Measurements from ENCODE around the gene HSDL2. TPM values are rescaled to one million over a fixed set of nuclear protein-coding genes. Genes with fewer than 3 reads are reported as not detected.
A peak's percentile ranks its signal among the peaks of the same experiment; 100 is the strongest.
"Not testable (repeated sequence)": the region's sequence is repeated elsewhere in the genome, so short reads cannot be mapped to it uniquely, and the experiment has no call there.

HSDL2 gene
- 22.9 and 30.9 TPM in 2 replicates for total RNA-seq

- no peak for DNase-seq (ENCODE audit: low read depth, low spot score)
Measured at GRCh38 chr9:112380102-112380824, at the start of gene HSDL2. Gene HSDL2 (plus strand): TSS chr9:112380108. CDS start chr9:112380164, 56 bp downstream.

- no peak for DNase-seq (ENCODE audit: low read depth, low spot score)
Measured at GRCh38 chr9:112331674-112331952, 48.3 kb upstream of the HSDL2 start.

DNA sequence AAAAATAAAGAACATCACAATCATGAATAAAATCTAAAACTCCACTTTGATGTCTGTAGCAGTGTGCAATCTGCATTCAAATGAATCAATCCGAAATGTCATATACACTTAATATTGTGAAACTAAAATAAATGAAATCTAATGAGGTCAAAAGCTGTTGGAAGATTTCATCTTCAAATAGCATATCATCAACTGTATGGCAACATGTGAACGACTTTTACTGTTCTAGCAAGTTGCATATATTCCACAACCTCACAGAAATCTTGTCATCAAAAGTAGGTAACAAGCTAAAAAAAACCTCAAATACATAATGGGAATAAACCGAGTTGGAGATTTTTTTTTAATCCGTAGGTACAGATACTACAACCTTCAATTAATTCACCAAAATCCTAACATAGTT lies 47.7 kb upstream of the HSDL2 start:
- no peak for DNase-seq (ENCODE audit: low read depth, low spot score)

- DNase-seq (ENCODE audit: low read depth, low spot score) = no peak
Measured at GRCh38 chr9:112332674-112332976, 47.3 kb upstream of the HSDL2 start.

- peak; percentile 19 for DNase-seq (ENCODE audit: low read depth, low spot score)
Measured at GRCh38 chr9:112332977-112333638, 46.8 kb upstream of the HSDL2 start, which contains the start of gene PTBP3. Gene PTBP3 (minus strand): TSS chr9:112333619. CDS start chr9:112297865, 35,754 bp downstream.

DNA sequence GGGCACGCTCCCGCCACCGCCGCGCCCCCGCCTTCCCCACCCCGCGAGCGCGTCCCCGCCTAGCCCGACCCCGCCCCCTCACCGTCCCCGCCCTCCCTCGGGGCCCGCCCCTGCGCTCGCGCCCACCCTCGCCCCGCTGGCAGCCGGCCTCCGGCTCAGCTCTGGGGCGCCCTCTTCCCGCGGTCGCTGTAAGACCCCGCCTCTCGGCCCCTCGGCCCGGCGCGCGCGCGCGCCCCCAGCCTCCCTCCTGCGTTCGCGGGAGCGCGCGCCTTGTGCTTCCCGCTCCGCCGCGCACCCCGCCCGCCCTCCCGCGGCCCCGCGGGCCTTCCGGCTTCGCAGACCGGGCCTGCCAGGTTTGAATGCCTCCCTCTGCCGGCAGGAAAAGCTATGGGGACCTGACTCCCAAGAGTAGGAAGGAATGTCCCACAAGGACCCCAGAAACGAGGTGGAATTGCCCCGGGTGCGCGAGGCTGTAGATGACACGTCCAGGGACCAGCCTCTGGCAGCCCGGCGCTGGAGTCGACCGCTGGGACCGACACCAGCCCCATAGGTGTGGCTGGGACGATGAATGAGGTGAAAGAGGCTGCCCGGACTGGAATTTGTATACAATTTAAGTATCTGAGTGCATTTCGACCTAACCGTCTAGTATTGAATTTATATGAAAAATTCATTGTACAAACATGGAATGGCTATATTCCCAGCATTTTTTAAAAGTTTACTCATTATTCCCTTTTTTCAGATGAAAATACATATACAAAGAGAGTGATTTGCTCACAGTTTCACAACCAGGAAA lies 46.1 kb upstream of the HSDL2 start:
- DNase-seq (ENCODE audit: low read depth, low spot score) = peak; percentile 83

DNA sequence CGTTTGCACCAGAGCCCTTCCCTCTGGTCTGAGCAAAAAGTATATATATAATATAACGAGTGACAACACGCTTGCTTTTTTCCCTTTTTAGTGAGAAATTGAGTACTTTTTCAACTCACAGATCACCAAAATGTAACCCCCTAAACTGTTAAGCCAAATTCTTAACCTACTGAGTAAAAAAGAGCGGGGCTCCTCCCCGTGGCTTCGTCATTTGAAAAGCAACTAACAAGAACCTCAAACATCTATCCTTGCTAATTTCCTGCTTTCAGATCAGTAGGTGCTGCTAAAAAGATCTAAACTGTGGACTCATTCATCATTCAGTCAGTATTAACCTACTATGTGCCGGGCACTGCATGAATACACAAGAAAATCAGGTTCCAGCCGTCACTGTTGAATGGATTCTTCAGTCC lies 45.5 kb upstream of the HSDL2 start:
- DNase-seq (ENCODE audit: low read depth, low spot score) = no peak

DNA sequence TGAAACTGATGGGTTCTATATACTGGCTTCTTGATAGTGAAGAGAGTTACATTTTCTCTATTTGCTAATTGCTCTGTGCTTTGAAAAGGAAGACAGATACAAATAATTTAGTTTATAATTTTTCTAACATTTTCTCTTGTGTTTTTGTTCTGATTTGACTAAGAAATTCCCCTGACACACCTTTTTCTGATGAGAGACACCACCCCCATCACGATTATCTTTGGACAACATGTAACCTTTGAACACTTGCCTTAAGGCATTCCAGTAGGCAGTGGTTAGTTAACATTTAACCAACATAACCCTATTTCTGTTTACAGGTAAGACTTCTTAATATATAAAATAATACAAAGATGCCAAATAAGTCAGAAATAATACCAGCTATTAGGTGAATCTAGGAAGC lies 42.4 kb upstream of the HSDL2 start:
- no peak for DNase-seq (ENCODE audit: low read depth, low spot score)

DNA sequence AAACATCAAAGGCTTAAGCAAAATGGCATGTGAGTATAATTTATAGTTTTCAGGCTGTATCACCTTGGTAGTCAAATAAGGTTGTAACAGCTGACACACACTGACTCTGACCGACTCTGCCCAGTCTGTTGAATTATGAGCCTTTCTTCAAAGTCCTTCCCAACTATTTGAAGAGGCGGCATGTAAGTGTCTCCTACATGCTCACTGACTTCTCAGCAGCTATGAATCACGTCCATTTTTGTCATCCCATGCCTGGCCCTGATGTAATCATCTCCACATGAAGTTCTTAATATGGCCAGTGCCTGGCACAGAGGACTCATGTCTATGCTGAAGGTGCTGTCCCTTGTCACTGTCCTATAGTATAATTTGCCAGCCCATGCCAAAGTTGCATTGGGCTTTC lies 41.3 kb upstream of the HSDL2 start:
- no peak for DNase-seq (ENCODE audit: low read depth, low spot score)

DNA sequence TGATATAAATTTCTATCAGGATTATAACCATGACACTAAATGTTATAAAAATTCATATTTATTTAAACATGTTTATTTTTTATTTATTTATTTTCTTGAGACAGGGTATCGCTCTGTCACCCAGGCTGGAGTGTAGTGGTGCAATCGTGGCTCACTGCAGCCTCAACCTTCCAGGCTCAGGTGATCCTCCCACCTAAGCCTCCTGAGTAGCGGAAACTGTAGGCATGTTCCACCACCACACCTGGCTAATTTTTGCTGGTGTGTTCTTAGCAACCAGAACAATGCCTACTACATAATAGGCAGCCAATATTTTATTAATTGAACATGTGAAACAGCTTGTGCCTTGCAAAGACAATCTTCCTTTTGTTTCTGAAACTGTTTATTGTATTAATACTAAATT lies 40.0 kb upstream of the HSDL2 start:
- DNase-seq (ENCODE audit: low read depth, low spot score) = no peak

DNA sequence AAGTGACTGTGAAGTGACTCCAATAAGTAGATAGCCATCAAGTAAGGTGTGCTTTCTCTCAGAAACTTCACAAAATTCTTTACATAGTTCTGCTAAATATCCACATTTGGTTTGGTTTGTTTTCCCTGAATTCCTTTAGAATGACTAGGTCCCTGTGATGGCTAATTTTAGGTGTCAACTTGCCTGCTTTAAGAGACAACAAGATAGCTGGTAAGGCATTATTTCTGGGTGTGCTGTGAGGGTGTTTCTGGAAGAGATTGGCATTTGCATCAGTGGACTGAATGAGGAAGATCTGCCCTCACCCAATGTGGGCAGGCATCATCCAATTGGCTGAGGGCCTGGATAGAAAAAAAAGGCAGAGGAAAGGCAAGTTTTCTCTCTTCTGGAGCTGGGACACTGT lies 38.2 kb upstream of the HSDL2 start:
- no peak for DNase-seq (ENCODE audit: low read depth, low spot score)

- DNase-seq (ENCODE audit: low read depth, low spot score) = no peak
Measured at GRCh38 chr9:112348257-112349007, 31.5 kb upstream of the HSDL2 start.

DNA sequence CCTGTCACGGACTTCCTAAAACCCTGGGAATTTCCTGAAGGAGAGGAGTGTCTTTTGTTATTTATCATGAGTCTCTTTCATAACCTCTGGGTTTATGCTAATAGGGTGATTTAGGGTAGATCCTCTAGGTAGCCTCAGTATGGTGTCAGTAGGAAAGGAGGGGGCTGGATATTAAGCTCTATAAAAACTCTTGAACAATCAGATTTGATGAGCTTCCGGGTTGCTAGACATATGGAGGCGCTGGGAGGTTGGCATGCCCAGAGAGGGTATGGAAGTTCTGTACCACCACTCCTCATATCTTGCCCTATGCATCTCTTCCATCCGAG lies 30.9 kb upstream of the HSDL2 start:
- DNase-seq (ENCODE audit: low read depth, low spot score) = no peak

DNA sequence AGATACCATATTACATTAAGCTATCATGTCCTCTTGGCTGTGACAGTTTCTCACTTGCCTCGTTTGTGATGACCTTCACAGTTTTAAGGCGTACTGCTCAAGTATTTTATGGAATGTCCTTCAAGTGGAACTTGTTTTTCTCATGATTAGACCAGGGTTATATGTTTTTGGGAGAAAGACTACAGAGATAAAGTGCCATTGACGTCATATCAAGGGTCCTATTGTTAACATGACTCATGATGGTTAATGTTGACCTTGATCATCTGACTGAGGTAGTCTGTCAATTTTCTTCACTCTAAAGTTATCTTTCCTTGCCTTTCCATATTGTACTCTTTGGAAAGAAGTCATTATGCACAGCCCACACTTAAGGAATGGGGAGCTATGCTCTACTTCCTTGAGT lies 28.7 kb upstream of the HSDL2 start:
- DNase-seq (ENCODE audit: low read depth, low spot score) = no peak

DNA sequence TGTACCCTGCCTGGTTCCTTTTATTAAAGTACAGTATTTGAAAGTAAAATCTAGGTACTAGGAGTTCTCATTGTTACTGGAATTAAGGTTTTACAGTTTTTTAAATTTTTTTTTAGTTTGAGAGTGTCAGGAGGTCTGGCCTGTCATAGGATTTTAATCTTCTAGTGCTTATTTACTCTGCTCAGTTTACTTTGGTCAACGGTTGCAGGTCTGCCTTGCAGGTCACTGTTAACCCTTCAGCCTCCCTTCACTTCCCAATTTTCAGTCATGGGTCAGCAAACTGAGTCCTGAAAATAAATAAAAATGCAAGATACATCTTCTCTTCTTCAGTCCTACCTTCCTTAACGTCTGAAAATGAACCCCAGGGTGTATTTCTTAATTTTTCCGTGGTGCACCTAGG lies 27.7 kb upstream of the HSDL2 start:
- DNase-seq (ENCODE audit: low read depth, low spot score) = no peak

GRCh38 chr9:112354081-112354743 lies 25.7 kb upstream of the HSDL2 start:
- DNase-seq (ENCODE audit: low read depth, low spot score) = no peak

DNA sequence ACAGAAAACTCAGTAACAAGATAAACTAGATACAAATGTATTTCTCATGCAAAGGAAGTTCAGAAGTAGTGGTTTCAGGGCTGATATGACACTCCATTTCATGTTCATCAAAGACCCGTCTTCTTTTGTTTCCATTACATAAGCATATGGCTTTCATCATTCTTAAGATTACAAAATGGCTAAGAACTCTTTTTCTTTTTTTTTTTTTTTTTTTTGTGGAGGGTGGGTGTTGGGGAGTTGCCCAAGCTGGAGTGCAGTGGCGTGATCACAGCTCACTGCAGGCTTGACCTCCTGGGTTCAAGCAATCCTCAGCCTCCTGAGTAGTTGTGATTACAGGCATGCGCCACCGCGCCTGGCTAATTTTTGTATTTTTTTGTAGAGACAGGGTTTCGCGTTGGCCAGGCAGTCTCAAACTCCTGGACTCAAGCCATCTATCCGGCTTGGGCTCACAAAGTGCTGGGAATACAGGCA lies 24.4 kb upstream of the HSDL2 start:
- DNase-seq (ENCODE audit: low read depth, low spot score) = no peak

DNA sequence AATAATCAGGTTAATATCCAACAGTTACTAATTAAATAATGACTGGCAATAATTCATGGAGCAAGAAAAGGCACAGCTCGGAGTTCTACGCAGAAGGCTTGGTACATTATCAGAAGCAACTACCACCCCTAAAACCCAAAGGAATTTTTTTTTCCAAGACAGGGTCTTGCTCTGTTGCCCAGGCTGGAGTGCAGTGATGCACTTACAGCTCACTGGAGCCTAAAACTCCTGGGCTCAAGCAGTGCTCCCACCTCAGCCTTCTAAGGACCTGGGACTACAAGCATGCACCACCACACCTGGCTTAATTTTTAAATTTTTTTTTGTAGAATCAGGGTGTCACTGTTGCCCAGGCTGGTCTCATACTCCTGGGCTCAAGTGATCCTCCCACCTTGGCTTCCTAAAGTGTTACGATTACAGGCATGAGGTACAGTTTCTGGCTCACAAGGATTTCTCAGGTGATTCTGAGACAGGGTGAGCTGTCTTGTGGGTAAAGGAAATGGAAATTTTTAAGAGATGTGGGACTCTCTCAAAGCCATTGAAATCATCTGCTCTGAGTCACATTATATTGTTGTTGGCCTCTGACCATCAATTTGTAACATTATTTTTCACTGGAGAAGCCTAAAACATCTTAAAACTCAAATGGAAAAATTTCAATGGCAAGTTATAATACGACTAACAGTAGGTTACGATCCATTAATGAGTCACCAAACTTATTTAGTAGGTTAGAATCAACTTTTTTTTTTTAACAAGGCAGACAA lies 19.7 kb upstream of the HSDL2 start:
- DNase-seq (ENCODE audit: low read depth, low spot score) = no peak

DNA sequence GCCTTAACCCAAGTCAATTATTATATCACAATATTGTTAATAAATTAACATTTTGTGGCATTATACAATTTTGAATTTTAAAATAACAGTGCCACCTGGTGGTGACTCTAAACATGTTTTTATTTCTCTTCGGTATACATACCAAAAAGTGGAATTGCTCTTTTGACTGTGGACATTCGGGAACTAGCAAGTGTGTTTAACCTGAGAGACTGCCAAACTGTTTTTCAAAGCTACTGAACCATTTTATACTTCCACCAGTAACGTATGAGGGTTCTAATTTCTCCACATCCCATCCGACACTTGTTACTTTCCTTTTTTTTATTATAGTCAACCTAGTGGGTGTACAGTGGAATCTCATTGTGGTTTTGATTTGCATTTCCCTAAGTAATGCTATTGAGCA lies 18.3 kb upstream of the HSDL2 start:
- no peak for DNase-seq (ENCODE audit: low read depth, low spot score)

DNA sequence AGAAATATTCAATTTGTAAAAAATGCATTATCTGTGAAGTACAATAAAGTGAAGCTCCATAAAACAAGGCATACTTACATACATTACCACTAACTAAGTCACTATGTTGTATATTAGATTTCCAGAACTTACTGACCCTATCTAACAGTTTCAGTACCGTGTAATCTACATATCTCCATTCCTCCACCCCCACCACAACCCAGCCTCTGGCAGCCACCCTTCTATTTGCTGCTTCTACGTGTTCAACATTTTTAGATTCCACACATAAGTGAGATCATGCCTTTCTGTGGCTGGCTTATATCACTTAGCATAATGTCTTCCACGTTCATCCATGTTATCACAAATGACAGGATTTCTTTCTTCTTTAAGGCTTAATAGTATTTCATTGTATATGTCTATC lies 15.1 kb upstream of the HSDL2 start:
- no peak for DNase-seq (ENCODE audit: low read depth, low spot score)

- DNase-seq (ENCODE audit: low read depth, low spot score) = not testable (repeated sequence)
Measured at GRCh38 chr9:112365257-112365656, 14.7 kb upstream of the HSDL2 start.

Measured in pulmonary artery endothelial cell (primary cell).